Calu3 (cell line): ENCODE measurements around the gene PLXNA3. TPM values are rescaled to one million over a fixed set of nuclear protein-coding genes. Genes with fewer than 3 reads are reported as not detected.

Experiments used
- BruUV-seq: library from RNA; stranded (reverse); fragments of 400-500 nt; replicated peaks from 2 replicates; lab custom pipeline; 2021; lab: Mats Ljungman, UMichigan
- CTCF ChIA-PET: fragments of 300-600 bp; sonication (Branson Sonifier 250); formaldehyde crosslinking; loops from one replicate; lab custom pipeline; 2022; ENCODE audit warnings: antibody characterized with exemption; lab: Charles Lee
- DNase-seq: peaks from one replicate; pipeline ENCODE4 v3.0.0; 2022
- H3K27ac Mint-ChIP-seq: one replicate; pipeline ENCODE4 v1.8.0; 2022; ENCODE audit warnings: mixed read lengths; ENCODE audit not compliant: unreplicated experiment
- H3K27me3 Mint-ChIP-seq: one replicate; pipeline ENCODE4 v1.8.0; 2022; ENCODE audit warnings: mixed read lengths; ENCODE audit not compliant: unreplicated experiment
- H3K36me3 Mint-ChIP-seq: one replicate; pipeline ENCODE4 v1.8.0; 2022; ENCODE audit warnings: mild to moderate bottlenecking, moderate library complexity, mixed read lengths; ENCODE audit not compliant: insufficient read depth, unreplicated experiment
- H3K4me1 Mint-ChIP-seq: one replicate; pipeline ENCODE4 v1.8.0; 2022; ENCODE audit warnings: mild to moderate bottlenecking, low read depth, mixed read lengths; ENCODE audit not compliant: unreplicated experiment
- H3K4me3 Mint-ChIP-seq: one replicate; pipeline ENCODE4 v1.8.0; 2022; ENCODE audit warnings: mild to moderate bottlenecking, low read depth, moderate library complexity, mixed read lengths; ENCODE audit not compliant: unreplicated experiment
- H3K9me3 Mint-ChIP-seq: one replicate; pipeline ENCODE4 v1.8.0; 2022; ENCODE audit warnings: low read depth, mixed read lengths; ENCODE audit not compliant: unreplicated experiment
- CTCF ChIP-seq: fragments of 200-600 bp; IDR thresholded peaks from one replicate; pipeline ENCODE4 v1.8.0; 2022; ENCODE audit warnings: antibody characterized with exemption; ENCODE audit not compliant: unreplicated experiment
- intact Hi-C: fragments of 100-400 bp; cut with micrococcal nuclease; formaldehyde crosslinking; loops from one replicate; pipeline ENCODE4 v1.10.0; 2022; ENCODE audit not compliant: unreplicated experiment
- total RNA-seq: library from RNA; stranded (reverse); gene quantifications from 2 replicates; pipeline ENCODE4 v1.2.3, GENCODE V29; 2022

Gene PLXNA3
- total RNA-seq, 1 experiment from 2014 or later, result 82.6 TPM

- BruUV-seq, result no TSS peak
- Mint-ChIP-seq H3K36me3 (peaks cover 18% of the 10 kb centered on the region), H3K27me3 (no peaks in the 10 kb centered on the region), H3K4me1 (no peaks in the 10 kb centered on the region), H3K4me3 (no peak overlapping the region), H3K27ac (no peak overlapping the region), H3K9me3 (no peaks in the 10 kb centered on the region)
- TF ChIP-seq CTCF, result no peak
- DNase-seq, result no peak
- intact Hi-C loops, result no loop called here
- CTCF ChIA-PET, result no interaction called here
Measured at GRCh38 chrX:154509455-154509854, 51.4 kb downstream of the PLXNA3 start.

GRCh38 chrX:154511761-154512160 is 53.7 kb downstream of the PLXNA3 start:
- no peak overlapping the region for H3K4me3 Mint-ChIP-seq
- no peak overlapping the region for H3K27ac Mint-ChIP-seq
- BruUV-seq, result no TSS peak
- intact Hi-C loops, result no loop called here
- peaks cover 28% of the 10 kb centered on the region for H3K36me3 Mint-ChIP-seq
- DNase-seq, result no peak
- no peak for TF ChIP-seq CTCF
- H3K4me1 Mint-ChIP-seq, result peaks cover 6% of the 10 kb centered on the region
- CTCF ChIA-PET, result no interaction called here
- no peaks in the 10 kb centered on the region for H3K27me3 Mint-ChIP-seq
- H3K9me3 Mint-ChIP-seq, result no peaks in the 10 kb centered on the region

- CTCF ChIA-PET, result no interaction called here
- H3K27me3 Mint-ChIP-seq, result no peaks in the 10 kb centered on the region
- DNase-seq, result no peak
- peaks cover 6% of the 10 kb centered on the region for H3K4me1 Mint-ChIP-seq
- intact Hi-C loops, result no loop called here
- H3K27ac Mint-ChIP-seq, result no peak overlapping the region
- no TSS peak for BruUV-seq
- H3K36me3 Mint-ChIP-seq, result peaks cover 28% of the 10 kb centered on the region
- H3K4me3 Mint-ChIP-seq, result no peak overlapping the region
- no peak for TF ChIP-seq CTCF
- H3K9me3 Mint-ChIP-seq, result no peaks in the 10 kb centered on the region
Measured at GRCh38 chrX:154512879-154513553, 54.9 kb downstream of the PLXNA3 start.

- CTCF ChIA-PET, result no interaction called here
- Mint-ChIP-seq H3K4me1 (peaks cover 6% of the 10 kb centered on the region), H3K4me3 (no peak overlapping the region), H3K36me3 (peaks cover 28% of the 10 kb centered on the region), H3K9me3 (no peaks in the 10 kb centered on the region), H3K27ac (no peak overlapping the region), H3K27me3 (no peaks in the 10 kb centered on the region)
- no TSS peak for BruUV-seq
- intact Hi-C loops, result no loop called here
- DNase-seq, result no peak
- TF ChIP-seq CTCF, result no peak
Measured at GRCh38 chrX:154513716-154514115, 55.6 kb downstream of the PLXNA3 start.
